Tibial nerve (tissue), 4 donors: Measurements from ENCODE around the gene DNAI2. TPM values are rescaled to one million over a fixed set of nuclear protein-coding genes. Genes with fewer than 3 reads are reported as not detected.
A peak's percentile ranks its signal among the peaks of the same experiment; 100 is the strongest.
"Not testable (repeated sequence)": the region's sequence is repeated elsewhere in the genome, so short reads cannot be mapped to it uniquely, and the experiment has no call there.

Experiments
- DNase-seq, 2 donors: peaks; one replicate each; pipeline ENCODE4 v3.0.0-alpha.2; 2019; ENCODE audit warnings: low spot score in 2 of 2
- H3K27ac ChIP-seq, 4 donors: fragments of 200-600 bp; sonication (generic) in 3 of 4; one replicate each; pipeline ENCODE4 v1.5.1; 2017 to 2019; ENCODE audit warnings: mild to moderate bottlenecking in 1 of 4
- H3K27me3 ChIP-seq, 2 donors: fragments of 200-600 bp; sonication (generic) in 1 of 2; one replicate each; pipeline versions ENCODE4 v1.5.1 to v1.6.0; 2017 to 2019
- H3K36me3 ChIP-seq, 3 donors: fragments of 200-600 bp; sonication (generic); one replicate each; pipeline ENCODE4 v1.5.1; 2018 to 2019
- H3K4me1 ChIP-seq, 4 donors: fragments of 200-600 bp; sonication (generic) in 3 of 4; one replicate each; pipeline ENCODE4 v1.5.1; 2017 to 2019
- H3K4me3 ChIP-seq, 4 donors: fragments of 200-600 bp; sonication (generic) in 3 of 4; one replicate each; pipeline ENCODE4 v1.5.1; 2017 to 2019; ENCODE audit warnings: mild to moderate bottlenecking in 1 of 4, moderate library complexity in 1 of 4
- H3K9me3 ChIP-seq, 4 donors: fragments of 200-600 bp; sonication (generic) in 3 of 4; one replicate each; pipeline ENCODE4 v1.5.1; 2017 to 2019
- EP300 ChIP-seq, 2 donors: sonication (generic); formaldehyde crosslinking; IDR thresholded peaks; one replicate each; pipeline ENCODE4 v1.6.1; 2017; ENCODE audit warnings: antibody characterized with exemption in 2 of 2, mild to moderate bottlenecking in 1 of 2
- POLR2A ChIP-seq, 2 donors: fragments of 450-650 bp; IDR thresholded peaks; one replicate each; pipeline ENCODE4 v1.6.1; 2017; ENCODE audit warnings: antibody characterized with exemption in 2 of 2, mild to moderate bottlenecking in 2 of 2, moderate library complexity in 2 of 2
- WGBS, 2 donors: methylation state at CpG; one replicate each; pipeline ENCODE4 v1.1.5; 2018; 5-methylcytosine and 5-hydroxymethylcytosine counted together
- total RNA-seq, 4 donors: library from RNA; depleted of rRNA; stranded (reverse); fragments of >200 nt; gene quantifications; one replicate each; pipeline ENCODE4 v1.1.0, GENCODE V29; 2016
- TF ChIP-seq, protein P1 (sequence below), 5 experiments: fragments of 200-600 bp in 3 of 5; fragments of 450-650 bp in 2 of 5; sonication (generic) in 3 of 5; IDR thresholded peaks; one replicate each; pipeline ENCODE4 v1.5.1; 2016 to 2019; ENCODE audit warnings: antibody characterized with exemption in 5 of 5, mild to moderate bottlenecking in 3 of 5, moderate library complexity in 2 of 5

Gene DNAI2
- total RNA-seq, 4 donors from 2014 or later: 0.60 TPM; not detected in 3

DNA sequence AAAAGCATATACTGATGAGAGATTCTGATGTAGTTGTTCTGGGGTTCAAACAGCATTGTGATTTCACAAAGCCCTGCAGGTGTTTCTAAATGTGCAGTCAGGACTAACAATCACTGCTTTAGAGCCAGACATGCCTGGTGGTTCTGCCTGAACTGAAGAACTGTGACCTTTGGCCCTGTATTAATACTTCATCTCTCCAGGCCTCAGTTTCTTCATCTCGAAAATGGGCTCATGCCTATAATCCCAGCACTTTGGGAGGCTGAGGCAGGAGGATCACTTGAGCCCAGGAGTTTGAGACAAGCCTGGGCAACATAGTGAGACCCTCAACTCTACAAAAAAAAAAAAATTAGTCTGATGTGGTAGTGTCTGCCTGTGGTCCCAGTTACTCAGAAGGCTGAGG, 3.9 kb downstream of the DNAI2 start:
- Histone ChIP-seq H3K4me3 (no peak overlapping the region), H3K27me3 (no peaks in the 10 kb centered on the region), H3K36me3 (no peaks in the 10 kb centered on the region), H3K27ac (peak overlapping the region in 1 of 4 donors; percentile 82), H3K9me3 (no peaks in the 10 kb centered on the region), H3K4me1 (peaks cover 0 to 46% (median 30%) of the 10 kb centered on the region in 4 donors)
- TF ChIP-seq, protein P1, sequence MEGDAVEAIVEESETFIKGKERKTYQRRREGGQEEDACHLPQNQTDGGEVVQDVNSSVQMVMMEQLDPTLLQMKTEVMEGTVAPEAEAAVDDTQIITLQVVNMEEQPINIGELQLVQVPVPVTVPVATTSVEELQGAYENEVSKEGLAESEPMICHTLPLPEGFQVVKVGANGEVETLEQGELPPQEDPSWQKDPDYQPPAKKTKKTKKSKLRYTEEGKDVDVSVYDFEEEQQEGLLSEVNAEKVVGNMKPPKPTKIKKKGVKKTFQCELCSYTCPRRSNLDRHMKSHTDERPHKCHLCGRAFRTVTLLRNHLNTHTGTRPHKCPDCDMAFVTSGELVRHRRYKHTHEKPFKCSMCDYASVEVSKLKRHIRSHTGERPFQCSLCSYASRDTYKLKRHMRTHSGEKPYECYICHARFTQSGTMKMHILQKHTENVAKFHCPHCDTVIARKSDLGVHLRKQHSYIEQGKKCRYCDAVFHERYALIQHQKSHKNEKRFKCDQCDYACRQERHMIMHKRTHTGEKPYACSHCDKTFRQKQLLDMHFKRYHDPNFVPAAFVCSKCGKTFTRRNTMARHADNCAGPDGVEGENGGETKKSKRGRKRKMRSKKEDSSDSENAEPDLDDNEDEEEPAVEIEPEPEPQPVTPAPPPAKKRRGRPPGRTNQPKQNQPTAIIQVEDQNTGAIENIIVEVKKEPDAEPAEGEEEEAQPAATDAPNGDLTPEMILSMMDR (IDR thresholded peaks at IDR 0.05): no peak
- TF ChIP-seq POLR2A (IDR thresholded peaks at IDR 0.05) (no peak), EP300 (IDR thresholded peaks at IDR 0.05) (no peak)
- no peak for DNase-seq
- WGBS, 2 donors: 88 to 95% methylated on average over 1 of the region's 1 CpG

DNA sequence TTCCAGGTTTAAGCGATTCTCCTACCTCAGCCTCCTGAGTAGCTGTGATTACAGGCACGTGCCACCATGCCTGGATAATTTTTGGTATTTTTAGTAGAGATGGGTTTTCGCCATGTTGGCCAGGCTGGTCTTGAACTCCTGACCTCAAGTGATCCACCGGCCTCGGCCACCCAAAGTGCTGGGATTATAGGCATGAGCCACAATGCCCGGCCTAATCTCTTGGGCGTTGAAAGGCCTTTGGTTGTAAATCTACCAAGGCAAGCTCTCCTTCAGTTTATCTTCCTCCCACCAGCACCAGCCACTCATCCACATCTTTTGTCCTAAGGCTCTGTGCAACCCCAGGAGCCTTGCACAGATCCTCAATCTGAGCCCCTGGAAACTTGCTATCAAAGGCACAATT, 5.6 kb downstream of the DNAI2 start:
- 80 to 90% methylated on average over 7 of the region's 7 CpGs for WGBS, 2 donors
- not testable (repeated sequence) for DNase-seq, H3K4me3 ChIP-seq, H3K9me3 ChIP-seq, H3K27me3 ChIP-seq, H3K36me3 ChIP-seq, H3K27ac ChIP-seq
- H3K4me1 ChIP-seq: peaks cover 0 to 32% (median 19%) of the 10 kb centered on the region in 4 donors

DNA sequence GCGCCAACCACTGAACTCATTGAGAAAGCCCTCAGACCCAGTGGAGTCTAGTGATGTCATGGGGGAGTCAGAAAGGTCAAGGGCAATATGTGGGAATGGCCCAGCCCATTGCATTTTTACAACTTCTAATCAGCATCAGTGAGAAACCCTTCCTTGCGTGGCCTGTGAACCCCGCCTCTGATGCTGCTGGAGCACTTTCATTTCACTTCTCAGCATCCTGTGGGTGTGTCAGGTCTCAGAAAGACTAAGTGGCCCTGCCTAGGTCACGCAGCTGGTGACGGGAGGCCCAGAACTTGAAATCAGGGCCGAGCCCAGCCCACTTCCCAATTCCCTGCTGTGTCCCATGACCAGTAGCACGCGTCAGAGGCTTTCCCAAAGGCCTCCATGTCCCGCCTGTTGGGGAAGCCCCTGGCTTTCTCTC, 6.1 kb downstream of the DNAI2 start:
- TF ChIP-seq POLR2A (IDR thresholded peaks at IDR 0.05) (no peak), EP300 (IDR thresholded peaks at IDR 0.05) (no peak)
- TF ChIP-seq, protein P1 (IDR thresholded peaks at IDR 0.05): no peak
- Histone ChIP-seq H3K4me1 (peaks cover 0 to 31% (median 17%) of the 10 kb centered on the region in 4 donors), H3K36me3 (no peaks in the 10 kb centered on the region), H3K27me3 (peaks cover 0 to 2% of the 10 kb centered on the region in 2 donors), H3K27ac (no peak overlapping the region), H3K9me3 (no peaks in the 10 kb centered on the region), H3K4me3 (no peak overlapping the region)
- DNase-seq: no peak
- 70 to 72% methylated on average over 9 of the region's 9 CpGs for WGBS, 2 donors

DNA sequence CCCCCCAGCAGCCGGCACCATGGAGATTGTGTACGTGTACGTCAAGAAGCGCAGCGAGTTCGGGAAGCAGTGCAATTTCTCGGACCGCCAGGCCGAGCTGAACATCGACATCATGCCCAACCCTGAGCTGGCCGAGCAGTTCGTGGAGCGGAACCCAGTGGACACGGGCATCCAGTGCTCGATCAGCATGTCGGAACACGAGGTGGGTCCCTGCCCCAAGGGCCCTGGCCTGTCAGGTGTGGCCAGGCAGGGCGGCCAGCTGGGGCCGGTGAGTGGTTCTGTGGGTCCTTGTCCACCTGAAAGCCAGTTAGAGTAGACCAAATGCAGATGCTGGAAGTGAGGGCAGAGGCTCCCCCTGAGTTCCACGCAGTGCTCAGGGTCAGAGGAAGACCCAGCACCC, 7.8 kb downstream of the DNAI2 start:
- WGBS, 2 donors: 90 to 91% methylated on average over 16 to 20 of the region's 20 CpGs
- H3K27ac ChIP-seq: no peak overlapping the region
- no peaks in the 10 kb centered on the region for H3K36me3 ChIP-seq
- no peak overlapping the region for H3K4me3 ChIP-seq
- TF ChIP-seq EP300 (IDR thresholded peaks at IDR 0.05) (no peak), POLR2A (IDR thresholded peaks at IDR 0.05) (no peak)
- TF ChIP-seq, protein P1 (IDR thresholded peaks at IDR 0.05): no peak
- peaks cover 0 to 14% (median 6%) of the 10 kb centered on the region in 4 donors for H3K4me1 ChIP-seq
- H3K27me3 ChIP-seq: peaks cover 0 to 4% of the 10 kb centered on the region in 2 donors
- DNase-seq: no peak
- no peaks in the 10 kb centered on the region for H3K9me3 ChIP-seq

DNA sequence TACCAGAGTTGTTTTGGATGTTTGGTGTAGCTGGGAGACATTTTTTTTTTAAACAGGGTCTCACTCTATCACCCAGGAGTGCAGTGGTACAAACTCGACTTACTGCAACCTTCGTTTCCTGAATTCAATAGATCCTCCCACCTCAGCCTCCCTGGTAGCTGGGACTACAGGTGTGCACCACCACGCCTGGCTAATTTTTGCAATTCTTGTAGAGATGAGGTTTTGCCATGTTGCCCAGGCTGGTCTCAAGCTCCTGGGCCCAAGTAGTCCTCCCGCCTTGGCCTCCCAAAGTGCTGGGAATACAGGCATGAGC, 8.2 kb downstream of the DNAI2 start:
- H3K27me3 ChIP-seq, H3K9me3 ChIP-seq, H3K27ac ChIP-seq, DNase-seq, H3K36me3 ChIP-seq, H3K4me3 ChIP-seq: not testable (repeated sequence)
- 92 to 95% methylated on average over 4 of the region's 4 CpGs for WGBS, 2 donors
- H3K4me1 ChIP-seq: peaks cover 0 to 10% (median 4%) of the 10 kb centered on the region in 4 donors

DNA sequence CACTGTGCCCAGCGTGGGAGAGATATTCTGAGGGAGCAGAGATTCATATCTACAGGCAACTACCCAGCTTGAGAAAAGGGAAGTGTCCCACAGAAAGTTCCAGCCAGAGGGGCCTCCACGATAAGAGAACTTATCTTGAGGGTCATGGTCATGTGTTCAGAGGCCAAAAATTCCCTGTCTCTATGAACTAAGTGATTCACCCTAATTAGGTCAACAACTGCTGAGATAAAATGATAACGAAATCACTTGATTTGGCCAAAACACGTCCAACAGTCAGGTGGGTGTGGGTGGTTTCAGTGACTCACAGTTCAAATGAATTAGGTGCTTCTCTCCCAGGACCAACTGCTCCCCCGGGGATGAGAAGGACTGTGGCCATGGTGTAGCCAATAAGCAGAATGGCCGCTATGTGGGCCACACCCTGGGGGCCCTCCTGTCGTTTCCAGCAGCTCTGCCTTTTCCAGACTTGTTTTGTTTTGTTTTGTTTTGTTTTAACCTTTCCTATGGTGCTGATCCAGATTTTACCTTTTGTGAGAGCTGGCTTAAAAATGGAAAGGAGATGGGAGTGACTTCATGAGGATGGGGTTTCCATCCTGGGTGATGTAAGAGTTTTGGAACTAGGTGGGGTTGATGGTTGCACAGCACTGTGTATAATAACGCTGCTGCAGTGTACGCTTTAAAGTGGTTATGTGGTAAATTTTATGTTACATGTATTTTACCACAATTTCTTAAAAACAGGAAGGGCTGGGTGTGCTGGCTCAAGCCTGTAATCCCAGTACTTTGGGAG, 8.7 kb downstream of the DNAI2 start:
- Histone ChIP-seq H3K4me3 (no peak overlapping the region), H3K27ac (no peak overlapping the region), H3K27me3 (peaks cover 0 to 4% of the 10 kb centered on the region in 2 donors), H3K9me3 (no peaks in the 10 kb centered on the region), H3K4me1 (peaks cover 0 to 5% (median 1%) of the 10 kb centered on the region in 4 donors), H3K36me3 (no peaks in the 10 kb centered on the region)
- TF ChIP-seq POLR2A (IDR thresholded peaks at IDR 0.05) (no peak), EP300 (IDR thresholded peaks at IDR 0.05) (no peak)
- TF ChIP-seq, protein P1 (IDR thresholded peaks at IDR 0.05): no peak
- WGBS, 2 donors: 62 to 70% methylated on average over 9 of the region's 9 CpGs
- no peak for DNase-seq
